Spleen (tissue), 11 donors: Measurements from ENCODE around the gene BCKDK. TPM values are rescaled to one million over a fixed set of nuclear protein-coding genes. Genes with fewer than 3 reads are reported as not detected.
A peak's percentile ranks its signal among the peaks of the same experiment; 100 is the strongest.

Experiments used
- DNase-seq: peaks from one replicate; pipeline ENCODE4 v3.0.0-alpha.2; 2020
- H3K27ac ChIP-seq, 8 donors: fragments of 200-600 bp; sonication (generic) in 7 of 8; 1 replicate in 4 of 8; 2 replicates in 4 of 8; pipeline versions ENCODE4 v1.5.0 to v1.8.0; 2016 to 2021; ENCODE audit warnings: inconsistent platforms in 4 of 8, mild to moderate bottlenecking in 4 of 8, moderate library complexity in 1 of 8
- H3K27me3 ChIP-seq, 7 donors: fragments of 200-600 bp; sonication (generic) in 6 of 7; replicated peaks in 1 of 7; 1 replicate in 4 of 7; 2 replicates in 3 of 7; pipeline versions ENCODE4 v1.5.0 to v1.8.0; 2016 to 2021; ENCODE audit warnings: inconsistent platforms in 3 of 7, mild to moderate bottlenecking in 1 of 7
- H3K36me3 ChIP-seq, 6 donors: fragments of 200-600 bp; sonication (generic) in 5 of 6; 1 replicate in 4 of 6; 2 replicates in 2 of 6; pipeline versions ENCODE4 v1.5.0 to v1.8.0; 2016 to 2021; ENCODE audit warnings: inconsistent platforms in 2 of 6
- H3K4me1 ChIP-seq, 6 donors: fragments of 200-600 bp; sonication (generic) in 5 of 6; 1 replicate in 3 of 6; 2 replicates in 3 of 6; pipeline versions ENCODE4 v1.5.0 to v1.8.0; 2016 to 2021; ENCODE audit warnings: inconsistent platforms in 3 of 6
- H3K4me3 ChIP-seq, 8 donors: fragments of 200-600 bp; sonication (generic) in 7 of 8; 1 replicate in 4 of 8; 2 replicates in 4 of 8; pipeline versions ENCODE4 v1.5.0 to v1.8.0; 2016 to 2021; ENCODE audit warnings: inconsistent platforms in 4 of 8, mild to moderate bottlenecking in 4 of 8, moderate library complexity in 2 of 8
- H3K9me3 ChIP-seq, 8 donors: fragments of 200-600 bp; sonication (generic) in 7 of 8; 1 replicate in 4 of 8; 2 replicates in 4 of 8; pipeline versions ENCODE4 v1.5.0 to v1.8.0; 2016 to 2021; ENCODE audit warnings: inconsistent platforms in 4 of 8
- CTCF ChIP-seq, 11 experiments: fragments of 200-600 bp in 7 of 11; fragments of 450-650 bp in 4 of 11; sonication (generic) in 4 of 11; IDR thresholded peaks in 8 of 11; conservative IDR thresholded peaks in 3 of 11; 1 replicate in 7 of 11; 2 replicates in 4 of 11; pipeline versions ENCODE4 v1.4.0 to v1.8.0; 2016 to 2021; ENCODE audit warnings: antibody characterized with exemption in 11 of 11, inconsistent platforms in 4 of 11, mild to moderate bottlenecking in 1 of 11
- POLR2A ChIP-seq, 3 donors: fragments of 450-650 bp; IDR thresholded peaks; one replicate each; pipeline ENCODE4 v1.5.1; 2017; ENCODE audit warnings: antibody characterized with exemption in 3 of 3, mild to moderate bottlenecking in 1 of 3
- POLR2AphosphoS5 ChIP-seq, 3 donors: sonication (generic); formaldehyde crosslinking; IDR thresholded peaks; one replicate each; pipeline ENCODE4 v1.5.1; 2017; ENCODE audit warnings: antibody characterized with exemption in 3 of 3
- WGBS, 5 donors: extraction: QIAGEN DNeasy Blood & Tissue Kit in 3 of 5; methylation state at CpG; one replicate each; pipeline versions ENCODE4 v1.1.5 to v1.1.7; 2013 to 2018; 5-methylcytosine and 5-hydroxymethylcytosine counted together
- intact Hi-C: fragments of 100-400 bp; cut with DNase I; formaldehyde crosslinking; loops from one replicate; pipeline ENCODE4 v1.15.0; 2023; ENCODE audit warnings: low total_unique reads
- polyA plus RNA-seq, 3 donors: library from polyadenylated mRNA; stranded (reverse); fragments of 200-250 nt; gene quantifications; one replicate each; pipeline ENCODE4 v1.2.1, GENCODE V29; 2013
- total RNA-seq, 7 donors: library from RNA; depleted of rRNA in 3 of 7; stranded (reverse); fragments of >200 nt in 3 of 7; fragmentation: NEBNext Ultra II Directional in 4 of 7; extraction: Animal tissue kit (Norgen Biotek cat#: 25700) in 4 of 7; gene quantifications; one replicate each; pipeline versions ENCODE4 v1.1.0 to v1.2.1, GENCODE V29; 2016 to 2021
- donor health status: healthy with polysubstance abuse.
- donor health status: DM: no; HTN: no; CAD: no; lungs with moderate emphysema.
- donor health status: DM: no; HTN: no; CAD: no.
- donor health status: Bipolar disorder and iron deficiency.
- donor health status: healthy.
- donor health status: DM: no; HTN: no; CAD: no.
- donor health status: DM: yes; HTN: yes; CAD: no.

Gene BCKDK
- total and polyA plus RNA-seq, 10 donors, result 15.0 to 55.7 (median 39.0) TPM

- TF ChIP-seq POLR2A (IDR thresholded peaks at IDR 0.05) (no peak), POLR2AphosphoS5 (IDR thresholded peaks at IDR 0.05) (peak in 1 of 3 donors; percentile 42)
- Histone ChIP-seq H3K36me3 (peaks cover 6 to 50% (median 41%) of the 10 kb centered on the region in 6 donors), H3K4me1 (peaks cover 15 to 64% (median 33%) of the 10 kb centered on the region in 6 donors), H3K27ac (peak overlapping the region; percentile 94 to 99 (median 98)), H3K27me3 (no peaks in the 10 kb centered on the region), H3K9me3 (no peaks in the 10 kb centered on the region), H3K4me3 (peak overlapping the region; percentile 57 to 80 (median 69))
- no peak for DNase-seq
- WGBS, 5 donors, result 52 to 63% (median 53%) methylated on average over 9 of the region's 9 CpGs
- intact Hi-C loops, result loop anchor here (2.0 kb wide), 1 partner anchor 62 kb away; the partner anchor contains the start of gene FUS
Measured at GRCh38 chr16:31118223-31119155, 10.3 kb downstream of the BCKDK start.

GRCh38 chr16:31120129-31120528, 11.9 kb downstream of the BCKDK start:
- Histone ChIP-seq H3K36me3 (peaks cover 6 to 67% (median 49%) of the 10 kb centered on the region in 6 donors), H3K9me3 (no peaks in the 10 kb centered on the region), H3K27ac (peak overlapping the region in 5 of 8 donors; percentile 35 to 99 (median 96)), H3K27me3 (no peaks in the 10 kb centered on the region), H3K4me3 (no peak overlapping the region), H3K4me1 (peaks cover 15 to 49% (median 29%) of the 10 kb centered on the region in 6 donors)
- WGBS, 5 donors, result 90 to 97% (median 96%) methylated on average over 16 of the region's 16 CpGs
- TF ChIP-seq POLR2A (IDR thresholded peaks at IDR 0.05), result no peak
- no peak for TF ChIP-seq POLR2AphosphoS5 (IDR thresholded peaks at IDR 0.05)
- no peak for TF ChIP-seq CTCF (IDR thresholded peaks at IDR 0.05 in 8 of 11, conservative IDR thresholded peaks at IDR 0.05 in 3 of 11)
- DNase-seq, result no peak
- intact Hi-C loops, result no loop called here

- Histone ChIP-seq H3K36me3 (peaks cover 6 to 99% (median 70%) of the 10 kb centered on the region in 6 donors), H3K9me3 (no peaks in the 10 kb centered on the region), H3K27ac (peak overlapping the region in 3 of 8 donors; percentile 92 to 99 (median 92)), H3K4me1 (peaks cover 0 to 51% (median 22%) of the 10 kb centered on the region in 6 donors), H3K4me3 (no peak overlapping the region), H3K27me3 (no peaks in the 10 kb centered on the region)
- DNase-seq, result no peak
- intact Hi-C loops, result no loop called here
- WGBS, 5 donors, result 90 to 97% (median 92%) methylated on average over 3 of the region's 3 CpGs
- TF ChIP-seq POLR2AphosphoS5 (IDR thresholded peaks at IDR 0.05), result no peak
- no peak for TF ChIP-seq CTCF (IDR thresholded peaks at IDR 0.05 in 8 of 11, conservative IDR thresholded peaks at IDR 0.05 in 3 of 11)
- no peak for TF ChIP-seq POLR2A (IDR thresholded peaks at IDR 0.05)
Measured at GRCh38 chr16:31125844-31126243, 17.7 kb downstream of the BCKDK start.

- DNase-seq, result no peak
- peak overlapping the region in 7 of 8 donors; percentile 85 to 99 (median 91) for H3K27ac ChIP-seq
Measured at GRCh38 chr16:31127182-31127581, 19.0 kb downstream of the BCKDK start.

More at GRCh38 chr16:31127182-31127581, 19.0 kb downstream of the BCKDK start:
- peak overlapping the region in 1 of 8 donors; percentile 55 for H3K4me3 ChIP-seq
- H3K36me3 ChIP-seq, result peaks cover 2 to 99% (median 72%) of the 10 kb centered on the region in 6 donors
- peaks cover 0 to 57% (median 22%) of the 10 kb centered on the region in 6 donors for H3K4me1 ChIP-seq
- H3K27me3 ChIP-seq, result no peaks in the 10 kb centered on the region
- no peaks in the 10 kb centered on the region for H3K9me3 ChIP-seq
- intact Hi-C loops, result no loop called here
- WGBS, 5 donors, result 94 to 98% (median 95%) methylated on average over 13 of the region's 13 CpGs
- TF ChIP-seq POLR2A (IDR thresholded peaks at IDR 0.05) (no peak), POLR2AphosphoS5 (IDR thresholded peaks at IDR 0.05) (peak in 1 of 3 donors; percentile 46), CTCF (IDR thresholded peaks at IDR 0.05 in 8 of 11, conservative IDR thresholded peaks at IDR 0.05 in 3 of 11) (no peak)
